Breast epithelium (tissue), 3 donors: ENCODE results near the gene OR52N4.

Source experiments
- POLR2A ChIP-seq: fragments of 450-650 bp; IDR thresholded peaks from one replicate; pipeline ENCODE4 v1.6.1; 2016; ENCODE audit warnings: antibody characterized with exemption, mild to moderate bottlenecking, moderate library complexity
- POLR2AphosphoS5 ChIP-seq, 3 donors: sonication (generic); formaldehyde crosslinking; IDR thresholded peaks; one replicate each; pipeline ENCODE4 v1.6.1; 2017; ENCODE audit warnings: antibody characterized with exemption in 3 of 3
- TF ChIP-seq, protein P1 (sequence below), 3 donors: fragments of 450-650 bp; IDR thresholded peaks; one replicate each; pipeline ENCODE4 v1.5.1; 2016 to 2017; ENCODE audit warnings: antibody characterized with exemption in 3 of 3, mild to moderate bottlenecking in 3 of 3, moderate library complexity in 3 of 3

DNA sequence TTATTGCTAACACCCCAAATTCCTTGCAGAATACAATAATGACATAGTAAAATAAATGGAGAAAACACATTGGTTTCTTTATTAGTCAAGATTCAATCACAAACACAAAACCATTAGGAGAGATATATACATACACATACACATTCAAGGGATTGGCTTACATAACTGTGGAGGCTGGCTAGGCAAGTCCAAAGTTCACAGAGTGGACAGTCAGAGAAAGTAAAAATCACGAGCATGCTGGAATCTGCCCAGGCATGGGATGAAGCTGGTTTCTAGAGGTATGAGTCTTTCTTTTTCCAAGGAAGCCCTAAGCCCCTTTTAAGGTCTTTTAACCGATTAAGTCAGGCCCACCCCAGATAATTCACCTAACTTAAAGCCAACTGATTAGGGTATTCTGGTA is 31.4 kb upstream of the OR52N4 start:
- TF ChIP-seq POLR2A (no peak), POLR2AphosphoS5 (IDR thresholded peaks at IDR 0.05) (no peak)
- TF ChIP-seq, protein P1, sequence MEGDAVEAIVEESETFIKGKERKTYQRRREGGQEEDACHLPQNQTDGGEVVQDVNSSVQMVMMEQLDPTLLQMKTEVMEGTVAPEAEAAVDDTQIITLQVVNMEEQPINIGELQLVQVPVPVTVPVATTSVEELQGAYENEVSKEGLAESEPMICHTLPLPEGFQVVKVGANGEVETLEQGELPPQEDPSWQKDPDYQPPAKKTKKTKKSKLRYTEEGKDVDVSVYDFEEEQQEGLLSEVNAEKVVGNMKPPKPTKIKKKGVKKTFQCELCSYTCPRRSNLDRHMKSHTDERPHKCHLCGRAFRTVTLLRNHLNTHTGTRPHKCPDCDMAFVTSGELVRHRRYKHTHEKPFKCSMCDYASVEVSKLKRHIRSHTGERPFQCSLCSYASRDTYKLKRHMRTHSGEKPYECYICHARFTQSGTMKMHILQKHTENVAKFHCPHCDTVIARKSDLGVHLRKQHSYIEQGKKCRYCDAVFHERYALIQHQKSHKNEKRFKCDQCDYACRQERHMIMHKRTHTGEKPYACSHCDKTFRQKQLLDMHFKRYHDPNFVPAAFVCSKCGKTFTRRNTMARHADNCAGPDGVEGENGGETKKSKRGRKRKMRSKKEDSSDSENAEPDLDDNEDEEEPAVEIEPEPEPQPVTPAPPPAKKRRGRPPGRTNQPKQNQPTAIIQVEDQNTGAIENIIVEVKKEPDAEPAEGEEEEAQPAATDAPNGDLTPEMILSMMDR (IDR thresholded peaks at IDR 0.05), result no peak
